ENCODE data around the gene SLC17A7. TPM values are rescaled to one million over a fixed set of nuclear protein-coding genes. Genes with fewer than 3 reads are reported as not detected.
A peak's percentile ranks its signal among the peaks of the same experiment; 100 is the strongest.

SLC17A7 gene
- total and polyA plus RNA-seq, 9 of the 15 experiments (the other 6 are each of a cell fraction or from before 2014, with no cell fraction given), result 1.1 to 15.7 (median 2.4) TPM

DNA sequence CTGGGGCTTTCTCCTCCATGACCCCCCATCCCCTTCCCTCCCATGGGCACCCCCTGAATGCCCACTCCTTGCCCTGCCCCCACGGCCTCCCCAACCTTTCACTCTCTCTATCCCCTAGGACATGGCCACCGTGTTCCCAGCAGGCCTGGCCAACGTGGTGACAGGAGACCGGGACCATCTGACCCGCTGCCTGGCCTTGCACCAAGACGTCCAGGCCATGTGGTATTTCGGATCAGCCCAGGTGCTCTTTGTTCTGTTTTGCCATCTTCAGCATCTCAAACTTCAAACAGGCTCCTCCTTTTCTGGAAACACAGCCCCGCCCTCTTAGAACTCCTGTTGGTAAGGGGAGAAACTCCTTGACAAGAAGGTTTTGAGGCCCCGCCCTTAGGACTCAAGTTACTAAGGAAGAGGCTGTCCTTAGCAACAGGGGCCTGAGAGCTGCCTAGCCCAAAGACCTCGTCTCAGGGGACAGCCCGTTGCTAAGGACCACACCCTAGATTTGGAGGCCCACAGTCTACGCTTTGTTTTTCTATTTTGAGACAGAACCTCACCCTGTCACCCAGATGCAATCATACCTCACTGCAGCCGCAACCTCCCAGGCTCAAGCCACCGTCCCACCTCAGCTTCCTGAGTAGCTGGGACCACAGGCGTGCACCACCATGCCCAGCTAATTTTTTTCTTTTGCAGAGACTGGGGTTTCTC lies 27.6 kb upstream of the SLC17A7 start (continued):
- TF ChIP-seq RREB1 (CRISPR knock-in tag; IDR thresholded peaks at IDR 0.05) (peak; percentile 74; the same call in 1 of the 2 replicates), MECOM (CRISPR knock-in tag; IDR thresholded peaks at IDR 0.05) (no peak), ZNF561 (CRISPR knock-in tag; conservative IDR thresholded peaks at IDR 0.05) (no peak), ZNF785 (CRISPR knock-in tag; IDR thresholded peaks at IDR 0.05) (no peak), ZFP1 (CRISPR knock-in tag; IDR thresholded peaks at IDR 0.05) (no peak), CREM (IDR thresholded peaks at IDR 0.05; ENCODE audit: low read depth) (0 out of 2 replicates have a peak, but pooled peaks have one; percentile 16), SMAD4 (CRISPR knock-in tag; conservative IDR thresholded peaks at IDR 0.05) (0 out of 2 replicates have a peak, but pooled peaks have one; percentile 27), KLF1 (tag; IDR thresholded peaks at IDR 0.05) (peak; percentile 79), MEF2D (tag; conservative IDR thresholded peaks at IDR 0.05; ENCODE audit: low read depth) (peak; percentile 79; the same call in 1 of the 2 replicates), NRF1 (conservative IDR thresholded peaks at IDR 0.05 in 1 of 2, IDR thresholded peaks at IDR 0.05 in 1 of 2) (peak; percentile 24; a peak in 1 of 4 replicates), MCM7 (IDR thresholded peaks at IDR 0.05) (no peak), ATF7 (IDR thresholded peaks at IDR 0.05) (peak; percentile 21; the same call in 1 of the 2 replicates), RNF2 (IDR thresholded peaks at IDR 0.05) (no peak), RFX1 (IDR thresholded peaks at IDR 0.05) (peak; percentile 98), CTBP1 (IDR thresholded peaks at IDR 0.05; ENCODE audit: borderline replicate concordance) (peak; percentile 92), FOXJ3 (CRISPR knock-in tag; IDR thresholded peaks at IDR 0.05) (0 out of 2 replicates have a peak, but pooled peaks have one; percentile 26), ZNF830 (CRISPR knock-in tag; IDR thresholded peaks at IDR 0.05) (no peak), CSDE1 (IDR thresholded peaks at IDR 0.05) (peak in 1 of 2 experiments; percentile 48; a peak in 1 of 4 replicates), RCOR1 (IDR thresholded peaks at IDR 0.05; ENCODE audit: borderline replicate concordance in 1 of 2, low read depth in 2 of 2, low read length in 2 of 2) (peak; percentile 29 to 87; a peak in 2 of 4 replicates), TFAP4 (CRISPR knock-in tag; IDR thresholded peaks at IDR 0.05; ENCODE audit: borderline replicate concordance) (0 out of 2 replicates have a peak, but pooled peaks have one; percentile 24), GABPB1 (CRISPR knock-in tag; IDR thresholded peaks at IDR 0.05) (peak; percentile 34; the same call in 1 of the 2 replicates), MEIS2 (IDR thresholded peaks at IDR 0.05; ENCODE audit: partially characterized antibody) (peak; percentile 53), ELK1 (CRISPR knock-in tag; IDR thresholded peaks at IDR 0.05) (no peak)
